ENCODE results near the gene TTLL3. TPM values are rescaled to one million over a fixed set of nuclear protein-coding genes. Genes with fewer than 3 reads are reported as not detected.

The TTLL3 gene
- total and polyA plus RNA-seq, 2 donors (not counting 3 experiments of a cell fraction or from before 2014, with no cell fraction given), result 43.5 to 65.2 TPM

DNA sequence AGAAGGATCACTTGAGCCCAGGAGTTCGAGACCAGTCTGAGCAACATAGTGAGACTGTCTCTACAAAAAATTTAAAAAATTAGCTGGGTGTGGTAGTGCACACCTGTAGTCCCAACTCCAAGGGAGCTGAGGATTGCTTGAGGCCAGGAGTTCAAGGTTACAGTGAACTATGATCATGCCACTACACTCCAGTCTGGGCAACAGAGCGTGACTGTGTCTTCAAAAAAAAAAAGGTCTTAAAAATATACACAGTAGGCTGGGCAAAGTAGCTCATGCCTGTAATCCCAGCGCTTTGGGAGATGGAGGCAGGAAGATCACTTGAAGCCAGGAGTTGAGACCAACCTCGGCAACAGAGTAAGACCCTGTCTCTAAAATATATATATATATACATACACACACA is 29.2 kb upstream of the TTLL3 start:
- Histone ChIP-seq H3K9ac (replicated peaks; ENCODE audit: extremely low read depth, insufficient read depth, low read length) (no peak overlapping the region), H3K27ac (ENCODE audit: insufficient read depth, low read depth, low read length) (no peak overlapping the region), H4K20me1 (replicated peaks; ENCODE audit: control insufficient read depth, extremely low read depth, insufficient read depth, low read length) (no peaks in the 10 kb centered on the region), H3K4me3 (replicated peaks in 1 of 3; ENCODE audit: insufficient read depth in 1 of 3, low read depth in 1 of 3, low read length in 3 of 3) (no peak overlapping the region), H2AFZ (ENCODE audit: low read depth, low read length) (no peak overlapping the region), H3K4me1 (ENCODE audit: control insufficient read depth, extremely low read depth, insufficient read depth, low read length) (no peaks in the 10 kb centered on the region), H3K4me2 (ENCODE audit: insufficient read depth, low read length) (no peak overlapping the region), H3K9me1 (replicated peaks; ENCODE audit: control insufficient read depth, extremely low read depth, insufficient read depth, low read length) (no peaks in the 10 kb centered on the region), H3K36me3 (ENCODE audit: control insufficient read depth in 2 of 2, extremely low read depth in 1 of 2, insufficient read depth in 2 of 2, low read length in 2 of 2) (peaks cover 0 to 5% of the 10 kb centered on the region in 2 experiments), H3K9me3 (replicated peaks; ENCODE audit: control insufficient read depth, insufficient read depth, low read length) (no peaks in the 10 kb centered on the region), H3K79me2 (ENCODE audit: control insufficient read depth, insufficient read depth, low read length) (no peaks in the 10 kb centered on the region), H3K27me3 (ENCODE audit: control insufficient read depth in 2 of 2, insufficient read depth in 2 of 2, low read length in 2 of 2) (no peaks in the 10 kb centered on the region)
- FAIRE-seq, result no peak
- dilution Hi-C loops (cut with MboI; ENCODE audit: extremely low pct_ligation_motif_present, low sequenced_read_pairs), result no loop called here
- POLR2A ChIA-PET, result no interaction called here
- no TSS peak for BruUV-seq (replicated peaks)
- intact Hi-C loops (cut with micrococcal nuclease), result no loop called here
- no peak for DNase-seq (ENCODE audit: low read depth, low spot score)
- TF ChIP-seq GATA2 (IDR thresholded peaks at IDR 0.05; ENCODE audit: insufficient read depth, insufficient read length, low read depth, low read length) (no peak), JUN (IDR thresholded peaks at IDR 0.05; ENCODE audit: borderline replicate concordance, insufficient read depth, insufficient read length, low read depth) (no peak), FOS (IDR thresholded peaks at IDR 0.05; ENCODE audit: borderline replicate concordance, insufficient read depth, low read length) (no peak), EZH2 (IDR thresholded peaks at IDR 0.05; ENCODE audit: borderline replicate concordance, low read depth, low read length, severe bottlenecking) (no peak), CTCF (IDR thresholded peaks at IDR 0.05; ENCODE audit: extremely low read depth in 1 of 2, insufficient read depth in 1 of 2, low read depth in 1 of 2, low read length in 2 of 2) (no peak), MYC (IDR thresholded peaks at IDR 0.05; ENCODE audit: low read depth, low read length) (no peak), POLR2A (IDR thresholded peaks at IDR 0.05; ENCODE audit: low read depth, low read length) (no peak), POLR2AphosphoS5 (IDR thresholded peaks at IDR 0.05; ENCODE audit: insufficient read depth, low read depth, low read length) (no peak)
- TF ChIP-seq, protein P1, sequence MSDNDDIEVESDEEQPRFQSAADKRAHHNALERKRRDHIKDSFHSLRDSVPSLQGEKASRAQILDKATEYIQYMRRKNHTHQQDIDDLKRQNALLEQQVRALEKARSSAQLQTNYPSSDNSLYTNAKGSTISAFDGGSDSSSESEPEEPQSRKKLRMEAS (IDR thresholded peaks at IDR 0.05; ENCODE audit: insufficient read depth, insufficient read length), result no peak
- CTCF ChIA-PET, result interaction anchor here (0.6 to 1.1 kb wide), 2 partner anchors 11 to 28 kb away, joined by 3 read pairs; partner anchors contain the start of gene CAMK1

All from endothelial cell of umbilical vein (primary cell).